ENCODE results near the gene ME3. TPM values are rescaled to one million over a fixed set of nuclear protein-coding genes. Genes with fewer than 3 reads are reported as not detected.
"Not testable (repeated sequence)": the region's sequence is repeated elsewhere in the genome, so short reads cannot be mapped to it uniquely, and the experiment has no call there.

The ME3 gene
- total RNA-seq, 2 donors from 2014 or later = 2.1 to 2.5 TPM

DNA sequence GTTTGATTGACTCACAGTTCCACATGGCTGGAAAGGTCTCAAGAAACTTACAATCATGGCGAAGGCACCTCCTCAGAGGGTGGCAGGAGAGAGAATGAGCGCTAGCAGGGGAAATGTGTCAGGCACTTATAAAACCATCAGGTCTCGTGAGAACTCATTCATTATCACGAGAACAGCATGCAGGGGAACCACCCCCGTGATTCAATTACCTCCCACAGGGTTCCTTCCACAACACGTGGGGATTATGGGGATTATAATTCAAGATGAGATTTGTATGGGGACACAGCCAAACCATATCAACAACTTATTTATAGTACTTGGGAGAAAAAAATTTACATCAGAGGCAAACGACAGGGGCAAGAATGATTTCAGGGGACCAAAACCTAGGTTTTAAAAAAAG, 3.0 kb downstream of the ME3 start:
- ATAC-seq (replicated peaks in 1 of 2) (no peak), DNase-seq (no peak)
- H3K4me3 Mint-ChIP-seq = no peak overlapping the region
- peaks cover 0 to 2% of the 10 kb centered on the region in 2 donors for H3K36me3 Mint-ChIP-seq (ENCODE audit: insufficient read depth in 2 of 2)
- H3K9me3 Mint-ChIP-seq = no peaks in the 10 kb centered on the region
- peaks cover 71% of the 10 kb centered on the region for H3K27me3 Mint-ChIP-seq (ENCODE audit: low read depth)
- H3K27ac Mint-ChIP-seq = no peak overlapping the region
- peaks cover 15% of the 10 kb centered on the region for H3K4me1 Mint-ChIP-seq (ENCODE audit: low read depth)

DNA sequence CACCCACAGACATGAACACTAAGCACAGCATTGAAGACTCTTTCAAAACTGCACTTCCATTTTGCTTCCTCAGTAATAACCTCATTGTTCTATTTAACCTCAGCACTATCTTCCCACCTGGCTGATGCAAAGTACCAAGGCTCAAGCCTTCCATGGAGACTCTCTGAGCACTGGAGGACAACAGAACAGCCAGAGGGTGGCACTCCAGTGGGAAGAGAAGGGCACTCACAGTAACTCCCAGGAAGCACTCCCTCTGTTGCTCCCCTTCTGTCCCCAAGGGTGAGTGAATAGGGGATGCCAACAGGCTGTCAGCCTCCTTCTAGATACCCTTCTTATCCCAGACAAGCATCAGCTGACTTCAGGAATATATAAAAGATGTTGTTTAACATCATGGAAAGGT, 3.5 kb downstream of the ME3 start:
- Mint-ChIP-seq H3K27ac (no peak overlapping the region), H3K4me3 (no peak overlapping the region), H3K36me3 (ENCODE audit: insufficient read depth in 2 of 2) (peaks cover 0 to 2% of the 10 kb centered on the region in 2 donors), H3K9me3 (no peaks in the 10 kb centered on the region), H3K27me3 (ENCODE audit: low read depth) (peaks cover 66% of the 10 kb centered on the region), H3K4me1 (ENCODE audit: low read depth) (peaks cover 15% of the 10 kb centered on the region)
- ATAC-seq (replicated peaks in 1 of 2) (no peak), DNase-seq (no peak)

DNA sequence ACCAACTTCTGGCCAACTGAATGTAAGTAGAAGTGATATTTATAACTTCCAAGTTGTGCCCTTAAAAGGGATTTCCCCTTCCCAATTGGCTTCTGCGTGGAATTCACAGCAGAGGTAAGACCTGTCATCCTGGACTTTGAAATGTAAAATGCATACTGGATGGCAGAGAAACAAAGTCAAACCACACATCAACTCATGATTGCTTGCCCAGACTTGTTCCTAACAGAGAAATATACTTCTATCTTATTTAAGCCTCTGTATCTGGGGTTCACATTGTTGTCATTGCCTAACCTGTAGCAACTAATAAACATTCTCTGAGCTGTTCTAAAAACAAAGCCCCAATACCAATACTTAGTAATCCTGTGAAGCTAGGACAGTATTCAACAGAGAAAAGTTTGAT, 6.2 kb downstream of the ME3 start:
- Mint-ChIP-seq H3K27me3 (ENCODE audit: low read depth) (peaks cover 52% of the 10 kb centered on the region), H3K36me3 (ENCODE audit: insufficient read depth in 2 of 2) (peaks cover 0 to 2% of the 10 kb centered on the region in 2 donors), H3K4me3 (no peak overlapping the region), H3K27ac (no peak overlapping the region), H3K9me3 (no peaks in the 10 kb centered on the region), H3K4me1 (ENCODE audit: low read depth) (peaks cover 12% of the 10 kb centered on the region)
- ATAC-seq (replicated peaks in 1 of 2) = no peak
- DNase-seq = no peak

DNA sequence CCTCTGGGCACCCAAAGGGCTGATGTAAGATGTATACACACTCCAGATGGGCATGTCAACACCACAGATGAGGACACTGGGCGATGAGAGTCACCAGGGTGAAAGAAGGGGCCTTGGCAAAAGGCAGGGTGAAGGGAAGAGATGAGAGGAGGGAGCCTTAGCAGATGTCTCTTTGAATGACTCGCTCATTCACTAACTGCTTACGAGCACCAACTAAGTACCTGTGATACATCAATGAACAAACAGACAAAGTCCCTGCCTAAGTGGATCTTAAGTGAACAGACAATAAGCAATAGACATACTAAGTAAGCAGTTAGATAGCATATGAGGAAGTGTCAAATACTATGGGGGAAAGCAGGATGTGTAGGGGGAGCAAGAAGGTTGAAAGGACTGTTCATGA, 7.5 kb downstream of the ME3 start:
- H3K27ac Mint-ChIP-seq = no peak overlapping the region
- H3K4me1 Mint-ChIP-seq (ENCODE audit: low read depth) = peaks cover 9% of the 10 kb centered on the region
- DNase-seq (no peak), ATAC-seq (replicated peaks in 1 of 2) (no peak)
- H3K4me3 Mint-ChIP-seq = no peak overlapping the region
- no peaks in the 10 kb centered on the region for H3K9me3 Mint-ChIP-seq
- H3K27me3 Mint-ChIP-seq (ENCODE audit: low read depth) = peaks cover 39% of the 10 kb centered on the region
- H3K36me3 Mint-ChIP-seq (ENCODE audit: insufficient read depth in 2 of 2) = peaks cover 0 to 2% of the 10 kb centered on the region in 2 donors

DNA sequence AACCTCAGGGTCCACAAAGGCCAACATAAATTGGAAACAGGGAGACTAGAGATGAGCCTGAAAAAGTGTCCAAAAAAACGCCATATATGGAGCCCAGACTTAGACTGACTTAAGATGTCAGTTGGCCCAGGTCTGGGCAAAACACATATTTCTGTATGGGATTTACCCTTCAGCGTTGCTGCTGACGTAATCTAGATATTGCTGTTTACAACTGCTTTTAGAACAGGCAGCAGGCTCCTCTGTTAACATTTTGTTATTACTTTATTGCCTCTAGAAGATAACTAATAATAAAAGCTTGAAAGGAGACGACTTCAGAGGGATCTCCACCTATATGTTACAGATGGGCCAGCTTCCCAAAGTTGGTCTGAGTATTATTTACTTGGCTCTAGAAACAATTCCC, 8.7 kb downstream of the ME3 start:
- ATAC-seq (replicated peaks in 1 of 2) (no peak), DNase-seq (no peak)
- H3K4me1 Mint-ChIP-seq (ENCODE audit: low read depth) = no peaks in the 10 kb centered on the region
- H3K9me3 Mint-ChIP-seq = no peaks in the 10 kb centered on the region
- H3K36me3 Mint-ChIP-seq (ENCODE audit: insufficient read depth in 2 of 2) = no peaks in the 10 kb centered on the region
- no peak overlapping the region for H3K4me3 Mint-ChIP-seq
- no peak overlapping the region for H3K27ac Mint-ChIP-seq
- H3K27me3 Mint-ChIP-seq (ENCODE audit: low read depth) = peaks cover 28% of the 10 kb centered on the region

DNA sequence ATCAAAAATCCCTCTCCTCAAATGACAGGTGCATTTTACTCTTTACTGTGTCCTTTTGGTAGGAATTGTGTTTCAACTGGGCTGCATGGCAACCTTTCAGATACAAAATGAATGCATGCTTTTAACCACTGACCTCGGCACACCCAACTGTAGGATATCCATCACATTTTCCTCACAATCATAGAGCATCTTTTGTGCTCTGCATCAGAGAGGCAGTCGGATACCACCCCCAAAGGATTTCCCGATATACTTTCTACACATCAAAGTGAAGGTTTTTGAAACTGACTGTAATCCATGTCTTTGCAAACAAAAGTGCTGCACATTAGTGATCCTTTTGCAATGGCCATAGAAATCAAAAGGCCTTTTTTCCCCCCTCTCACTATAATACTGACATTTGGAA, 9.1 kb downstream of the ME3 start:
- no peaks in the 10 kb centered on the region for H3K4me1 Mint-ChIP-seq (ENCODE audit: low read depth)
- no peak overlapping the region for H3K27ac Mint-ChIP-seq
- no peaks in the 10 kb centered on the region for H3K9me3 Mint-ChIP-seq
- H3K36me3 Mint-ChIP-seq (ENCODE audit: insufficient read depth in 2 of 2) = no peaks in the 10 kb centered on the region
- no peak overlapping the region for H3K4me3 Mint-ChIP-seq
- no peak for DNase-seq
- ATAC-seq (replicated peaks in 1 of 2) = no peak
- H3K27me3 Mint-ChIP-seq (ENCODE audit: low read depth) = peaks cover 24% of the 10 kb centered on the region

DNA sequence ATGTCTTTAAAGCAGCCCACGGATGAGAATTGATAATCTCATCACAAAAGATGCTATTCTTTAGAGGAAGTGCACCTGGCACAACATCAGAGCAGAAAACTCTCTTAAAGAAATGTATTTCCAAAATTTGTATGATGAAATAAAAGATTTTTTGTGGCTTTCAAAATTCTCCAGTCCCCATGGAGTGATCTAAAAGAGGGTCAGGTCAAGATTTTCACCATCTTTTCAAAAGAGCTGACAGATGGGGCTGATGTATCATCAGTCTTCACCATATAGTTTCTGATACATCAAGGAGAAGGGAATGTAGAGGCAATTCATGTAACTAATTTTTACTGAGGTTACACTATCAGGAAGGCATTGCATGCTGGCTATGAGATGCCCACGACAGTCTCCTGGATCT, 11.7 kb downstream of the ME3 start:
- DNase-seq = no peak
- Mint-ChIP-seq H3K36me3 (ENCODE audit: insufficient read depth in 2 of 2) (peaks cover 0 to 1% of the 10 kb centered on the region in 2 donors), H3K4me1 (ENCODE audit: low read depth) (no peaks in the 10 kb centered on the region), H3K4me3 (no peak overlapping the region), H3K27ac (no peak overlapping the region), H3K27me3 (ENCODE audit: low read depth) (peaks cover 10% of the 10 kb centered on the region), H3K9me3 (peaks cover 0 to 3% of the 10 kb centered on the region in 2 donors)
- no peak for ATAC-seq (replicated peaks in 1 of 2)

DNA sequence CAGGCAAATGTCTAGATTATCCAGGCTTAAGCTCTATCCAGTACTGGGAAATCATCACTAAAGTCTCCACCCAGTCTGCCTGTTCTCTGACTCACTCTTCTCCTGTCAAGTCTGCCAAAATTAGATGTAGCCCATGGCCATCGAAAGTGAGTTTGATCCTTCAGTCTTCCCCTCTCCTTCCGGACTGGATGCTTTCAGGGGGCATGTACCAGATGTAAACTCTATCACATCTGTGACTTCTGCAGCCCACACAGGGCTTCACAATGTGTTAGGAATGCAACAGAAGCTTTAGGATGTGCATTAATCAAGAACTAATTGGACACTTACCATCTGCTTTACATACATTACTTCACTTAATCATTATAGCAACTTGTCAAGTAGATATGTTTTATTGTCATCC, 12.3 kb downstream of the ME3 start:
- ATAC-seq (replicated peaks in 1 of 2) (no peak), DNase-seq (no peak)
- Mint-ChIP-seq H3K36me3 (ENCODE audit: insufficient read depth in 2 of 2) (peaks cover 0 to 1% of the 10 kb centered on the region in 2 donors), H3K27ac (no peak overlapping the region), H3K9me3 (peaks cover 0 to 3% of the 10 kb centered on the region in 2 donors), H3K4me3 (no peak overlapping the region), H3K4me1 (ENCODE audit: low read depth) (no peaks in the 10 kb centered on the region), H3K27me3 (ENCODE audit: low read depth) (peaks cover 4% of the 10 kb centered on the region)

DNA sequence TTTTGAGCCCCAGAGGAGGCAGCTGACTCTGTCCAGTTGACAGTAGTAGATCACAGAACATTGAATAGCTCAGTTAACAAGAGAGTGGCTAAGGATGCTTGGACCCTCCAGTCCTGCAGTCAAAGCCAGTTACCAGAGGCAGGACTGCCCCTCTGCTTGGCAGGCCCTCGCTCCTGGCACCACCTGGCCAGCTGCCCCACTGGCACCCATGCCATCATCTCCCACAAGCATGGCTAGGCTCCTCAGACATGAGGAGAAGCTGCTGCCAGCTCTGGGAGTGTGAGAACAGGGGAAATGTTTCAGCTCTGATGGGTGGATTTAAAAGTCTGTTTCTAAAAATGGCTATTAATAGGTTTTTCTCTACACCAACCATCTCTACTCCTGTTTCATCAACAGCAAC, 13.9 kb downstream of the ME3 start:
- ATAC-seq (replicated peaks in 1 of 2) (no peak), DNase-seq (no peak)
- peaks cover 0 to 3% of the 10 kb centered on the region in 2 donors for H3K9me3 Mint-ChIP-seq
- no peak overlapping the region for H3K27ac Mint-ChIP-seq
- no peak overlapping the region for H3K4me3 Mint-ChIP-seq
- H3K27me3 Mint-ChIP-seq (ENCODE audit: low read depth) = no peaks in the 10 kb centered on the region
- peaks cover 1% of the 10 kb centered on the region in 2 donors for H3K36me3 Mint-ChIP-seq (ENCODE audit: insufficient read depth in 2 of 2)
- H3K4me1 Mint-ChIP-seq (ENCODE audit: low read depth) = no peaks in the 10 kb centered on the region

DNA sequence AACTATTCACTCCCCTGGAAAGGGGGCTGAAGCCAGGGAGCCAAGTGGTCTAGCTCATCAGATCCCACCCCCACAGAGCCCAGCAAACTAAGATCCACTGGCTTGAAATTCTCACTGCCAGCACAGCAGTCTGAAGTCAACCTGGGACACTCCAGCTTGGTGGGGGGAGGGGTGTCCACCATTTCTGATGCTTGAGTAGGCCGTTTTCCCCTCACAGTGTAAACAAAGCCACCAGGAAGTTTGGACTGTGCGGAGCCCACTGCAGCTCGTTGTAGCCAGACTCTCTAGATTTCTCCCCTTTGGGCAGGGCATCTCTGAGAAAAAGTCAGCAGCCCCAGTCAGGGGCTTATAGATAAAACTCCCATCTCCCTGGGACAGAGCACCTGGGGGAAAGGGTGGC, 27.2 kb downstream of the ME3 start:
- H3K27ac Mint-ChIP-seq = not testable (repeated sequence)
- H3K27me3 Mint-ChIP-seq (ENCODE audit: low read depth) = peaks cover 47% of the 10 kb centered on the region

DNA sequence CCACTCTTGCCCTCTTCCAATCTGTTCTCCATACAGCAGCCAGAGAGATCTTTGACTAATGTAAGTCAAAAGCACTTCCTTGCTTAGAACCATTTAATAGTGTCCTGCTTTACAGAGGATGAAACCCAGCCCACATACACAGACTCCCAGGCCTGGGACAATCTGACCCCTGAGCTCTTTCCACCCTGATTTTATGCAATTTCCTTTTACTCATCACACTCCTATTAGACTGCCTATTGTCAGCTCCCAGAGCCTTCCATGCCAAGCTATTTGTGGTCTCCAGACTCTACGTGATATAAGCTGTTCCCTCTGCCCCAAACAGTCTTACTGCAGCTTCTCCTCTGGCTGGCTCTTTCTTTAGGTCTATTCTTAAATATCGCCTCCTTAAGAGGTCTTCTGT, 28.1 kb downstream of the ME3 start:
- DNase-seq (no peak), ATAC-seq (replicated peaks in 1 of 2) (no peak)
- no peak overlapping the region for H3K4me3 Mint-ChIP-seq
- H3K9me3 Mint-ChIP-seq = peaks cover 10 to 13% of the 10 kb centered on the region in 2 donors
- peaks cover 12 to 20% of the 10 kb centered on the region in 2 donors for H3K36me3 Mint-ChIP-seq (ENCODE audit: insufficient read depth in 2 of 2)
- peaks cover 11% of the 10 kb centered on the region for H3K4me1 Mint-ChIP-seq (ENCODE audit: low read depth)
- peaks cover 54% of the 10 kb centered on the region for H3K27me3 Mint-ChIP-seq (ENCODE audit: low read depth)
- no peak overlapping the region for H3K27ac Mint-ChIP-seq

More for the DNA sequence above, 27.2 kb downstream of the ME3 start:
- H3K4me3 Mint-ChIP-seq; H3K4me1 Mint-ChIP-seq (ENCODE audit: low read depth); DNase-seq; ATAC-seq (replicated peaks in 1 of 2): not testable (repeated sequence)
- H3K36me3 Mint-ChIP-seq (ENCODE audit: insufficient read depth in 2 of 2) = peaks cover 12 to 16% of the 10 kb centered on the region in 2 donors
- H3K9me3 Mint-ChIP-seq = peaks cover 10 to 16% of the 10 kb centered on the region in 2 donors

DNA sequence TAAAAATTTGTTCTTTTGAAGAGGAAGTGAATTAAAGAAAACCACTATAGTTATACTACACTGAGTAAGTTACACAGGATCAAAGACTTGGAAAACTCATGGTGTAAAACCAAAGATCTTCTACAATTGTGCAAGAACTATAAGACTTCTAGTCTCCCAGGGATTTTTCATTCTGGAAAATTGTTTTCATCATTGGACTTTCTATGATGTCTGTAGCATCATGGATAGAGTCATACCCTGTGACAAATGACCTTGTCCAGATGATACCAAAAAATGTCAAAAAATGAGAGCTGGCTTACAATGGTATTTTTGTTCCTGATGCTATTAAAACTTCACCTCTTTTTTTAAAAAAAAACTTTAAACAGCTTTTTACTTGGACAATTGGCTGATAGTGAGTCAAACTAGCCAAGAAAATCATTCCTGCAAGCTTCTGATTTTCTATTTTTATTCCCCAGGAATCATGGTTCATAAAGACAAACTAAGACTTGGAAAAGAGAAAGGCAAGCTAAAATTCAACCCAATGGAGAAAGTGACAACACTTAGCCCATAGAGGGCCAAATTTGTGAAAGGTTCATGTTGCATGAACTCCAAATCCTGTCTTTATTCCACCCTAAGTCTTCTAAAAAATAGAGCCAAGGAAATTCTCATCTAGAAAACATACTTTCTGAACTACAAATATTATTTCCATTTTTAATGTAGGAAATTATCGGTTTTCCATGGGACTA, 30.7 kb downstream of the ME3 start:
- no peak for DNase-seq
- Mint-ChIP-seq H3K4me3 (no peak overlapping the region), H3K27ac (no peak overlapping the region), H3K27me3 (ENCODE audit: low read depth) (peaks cover 54% of the 10 kb centered on the region), H3K36me3 (ENCODE audit: insufficient read depth in 2 of 2) (peaks cover 6 to 17% of the 10 kb centered on the region in 2 donors), H3K4me1 (ENCODE audit: low read depth) (peaks cover 36% of the 10 kb centered on the region), H3K9me3 (peaks cover 5% of the 10 kb centered on the region in 2 donors)
- ATAC-seq (replicated peaks in 1 of 2) = no peak

DNA sequence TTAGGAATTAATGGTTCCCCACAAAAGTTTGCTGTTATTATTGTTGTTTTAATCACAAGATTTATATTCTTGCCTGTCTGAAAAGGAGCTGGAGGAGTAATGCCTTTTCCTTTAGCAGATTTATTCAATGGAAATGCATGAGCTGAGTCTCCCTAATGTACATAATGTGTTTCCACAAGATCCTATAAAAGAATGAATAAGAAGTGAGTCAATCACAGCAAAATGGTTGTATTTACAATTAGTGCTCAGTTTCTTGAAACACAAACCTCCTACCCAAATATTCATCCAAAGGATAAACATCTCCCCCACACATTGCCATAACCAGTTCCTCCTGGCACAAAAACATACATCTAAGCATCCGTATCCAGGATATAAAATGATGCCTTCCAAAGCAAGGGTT, 33.3 kb downstream of the ME3 start:
- H3K36me3 Mint-ChIP-seq (ENCODE audit: insufficient read depth in 2 of 2) = peaks cover 0 to 10% of the 10 kb centered on the region in 2 donors
- ATAC-seq (replicated peaks in 1 of 2) = no peak
- H3K4me3 Mint-ChIP-seq = no peak overlapping the region
- no peak for DNase-seq
- peaks cover 39% of the 10 kb centered on the region for H3K4me1 Mint-ChIP-seq (ENCODE audit: low read depth)
- H3K9me3 Mint-ChIP-seq = no peaks in the 10 kb centered on the region
- H3K27ac Mint-ChIP-seq = no peak overlapping the region
- H3K27me3 Mint-ChIP-seq (ENCODE audit: low read depth) = peaks cover 62% of the 10 kb centered on the region

DNA sequence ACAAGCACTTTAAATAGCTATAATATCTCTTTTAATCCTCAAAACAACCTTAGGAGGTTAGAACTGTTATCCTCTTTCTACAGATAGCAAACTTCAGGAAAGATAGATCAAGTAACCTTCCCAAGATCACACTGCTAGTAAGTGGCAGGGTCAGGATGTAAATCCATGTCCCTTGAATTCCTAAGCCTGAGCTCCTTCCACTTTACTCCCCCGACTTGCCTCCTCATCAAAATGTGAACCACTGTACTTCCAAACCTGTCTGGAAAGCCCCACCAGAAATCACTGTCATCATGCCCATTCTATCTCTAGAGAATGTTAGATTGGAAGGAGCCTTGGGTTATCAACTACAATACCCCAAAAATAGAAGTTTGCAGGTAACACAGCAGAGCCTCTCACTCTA, 33.7 kb downstream of the ME3 start:
- H3K4me3 Mint-ChIP-seq = no peak overlapping the region
- H3K27ac Mint-ChIP-seq = no peak overlapping the region
- H3K4me1 Mint-ChIP-seq (ENCODE audit: low read depth) = peaks cover 39% of the 10 kb centered on the region
- no peak for ATAC-seq (replicated peaks in 1 of 2)
- peaks cover 66% of the 10 kb centered on the region for H3K27me3 Mint-ChIP-seq (ENCODE audit: low read depth)
- DNase-seq = no peak
- no peaks in the 10 kb centered on the region for H3K9me3 Mint-ChIP-seq
- peaks cover 0 to 10% of the 10 kb centered on the region in 2 donors for H3K36me3 Mint-ChIP-seq (ENCODE audit: insufficient read depth in 2 of 2)
